Heart left ventricle (tissue), 16 donors: ENCODE data around the gene COL24A1. TPM values are rescaled to one million over a fixed set of nuclear protein-coding genes. Genes with fewer than 3 reads are reported as not detected.
"Not testable (repeated sequence)": the region's sequence is repeated elsewhere in the genome, so short reads cannot be mapped to it uniquely, and the experiment has no call there.

Experiments used
- ATAC-seq, 4 donors: fragments of 200-7000 bp; cut with Tn5 transposase; one replicate each; pipeline ENCODE4 v1.9.1; 2020 to 2022; ENCODE audit warnings: moderate library complexity in 4 of 4, mild to moderate bottlenecking in 3 of 4, moderate number of reproducible peaks in 1 of 4
- DNase-seq, 5 donors: peaks; one replicate each; pipeline ENCODE4 v3.0.0-alpha.2; 2020
- H3K27ac ChIP-seq, 12 donors: fragments of 200-600 bp; sonication (generic) in 4 of 12; one replicate each; pipeline versions ENCODE4 v1.5.0 to v1.8.0; 2016 to 2022; ENCODE audit warnings: mild to moderate bottlenecking in 2 of 12
- H3K27me3 ChIP-seq, 9 donors: fragments of 200-600 bp; sonication (generic) in 2 of 9; one replicate each; pipeline versions ENCODE4 v1.5.1 to v1.8.0; 2016 to 2022; ENCODE audit warnings: mild to moderate bottlenecking in 3 of 9
- H3K36me3 ChIP-seq, 9 donors: fragments of 200-600 bp; sonication (generic) in 2 of 9; one replicate each; pipeline versions ENCODE4 v1.5.0 to v1.8.0; 2018 to 2022; ENCODE audit warnings: mild to moderate bottlenecking in 2 of 9
- H3K4me1 ChIP-seq, 12 donors: fragments of 200-600 bp; sonication (generic) in 4 of 12; one replicate each; pipeline versions ENCODE4 v1.5.0 to v1.8.0; 2016 to 2022; ENCODE audit warnings: mild to moderate bottlenecking in 3 of 12
- H3K4me3 ChIP-seq, 12 donors: fragments of 200-600 bp; sonication (generic) in 4 of 12; one replicate each; pipeline versions ENCODE4 v1.5.0 to v1.8.0; 2017 to 2022; ENCODE audit warnings: mild to moderate bottlenecking in 9 of 12, moderate library complexity in 4 of 12
- H3K9me3 ChIP-seq, 12 donors: fragments of 200-600 bp; sonication (generic) in 4 of 12; one replicate each; pipeline versions ENCODE4 v1.5.0 to v1.8.0; 2016 to 2022; ENCODE audit warnings: mild to moderate bottlenecking in 1 of 12
- POLR2A ChIP-seq, 2 donors: fragments of 450-650 bp; IDR thresholded peaks; one replicate each; pipeline ENCODE4 v1.6.1; 2017; ENCODE audit warnings: antibody characterized with exemption in 2 of 2, mild to moderate bottlenecking in 2 of 2, moderate library complexity in 2 of 2
- WGBS, 4 donors: extraction: QIAGEN DNeasy Blood & Tissue Kit in 2 of 4; methylation state at CpG; one replicate each; pipeline versions ENCODE4 v1.1.5 to v1.1.7; 2013 to 2018; 5-methylcytosine and 5-hydroxymethylcytosine counted together
- intact Hi-C, 10 donors: fragments of 100-400 bp; cut with DNase I; formaldehyde crosslinking; loops; one replicate each; pipeline versions ENCODE4 v1.11.1 to v1.14.2; 2022
- polyA plus RNA-seq, 2 donors: library from polyadenylated mRNA; stranded (reverse); fragments of 200-250 nt; gene quantifications; one replicate each; pipeline ENCODE4 v1.2.3, GENCODE V29; 2013
- total RNA-seq, 9 donors: library from RNA; depleted of rRNA in 2 of 9; stranded (reverse); fragments of >200 nt in 2 of 9; fragmentation: NEBNext Ultra II Directional in 3 of 9; extraction: Animal tissue kit (Norgen Biotek cat#: 25700) in 3 of 9; gene quantifications; one replicate each; pipeline versions ENCODE4 v1.1.0 to v1.2.4, GENCODE V29; 2016 to 2023
- TF ChIP-seq, protein P1 (sequence below), 12 donors: fragments of 200-600 bp; sonication (generic) in 4 of 12; IDR thresholded peaks; one replicate each; pipeline versions ENCODE4 v1.5.0 to v1.8.0; 2018 to 2022; ENCODE audit warnings: antibody characterized with exemption in 12 of 12, mild to moderate bottlenecking in 5 of 12
- donor health status: ischemic (EF 13 %, LVEDD 7.1; RV severe dilation, severe dysfunction).
- donor health status: healthy with polysubstance abuse.
- donor health status: DM: no; HTN: yes; CAD: no.
- donor health status: DM: no; HTN: no; CAD: no.
- donor health status: ischemic (EF 25% LVEDD 6.9; RV normal size, moderate dysfunction).
- donor health status: ischemic (EF 25% LVEDD 5.7; RV mildly dilated, moderate dysfunction).
- donor health status: healthy.
- donor health status: DM: yes; HTN: yes; CAD: no.
- donor health status: ischemic (EF 35%, LVEDD 5.7; RV mildly dilated, moderate dysfunction).
- donor health status: nonischemic (EF 11% LVEDD 7.7; RV severe dilation, severe dysfunction).
- donor health status: DM: yes; HTN: yes; CAD: no.
- donor health status: PGD.
- donor health status: ischemic (EF 29% LVEDD 5.4; RV normal size, mild dysfunction).
- donor health status: nonischemic (EF 23%, LVEDD 6.1; RV moderate dilation, normal function).

COL24A1 gene
- total and polyA plus RNA-seq, 11 donors, result 0.07 to 2.8 (median 0.40) TPM

DNA sequence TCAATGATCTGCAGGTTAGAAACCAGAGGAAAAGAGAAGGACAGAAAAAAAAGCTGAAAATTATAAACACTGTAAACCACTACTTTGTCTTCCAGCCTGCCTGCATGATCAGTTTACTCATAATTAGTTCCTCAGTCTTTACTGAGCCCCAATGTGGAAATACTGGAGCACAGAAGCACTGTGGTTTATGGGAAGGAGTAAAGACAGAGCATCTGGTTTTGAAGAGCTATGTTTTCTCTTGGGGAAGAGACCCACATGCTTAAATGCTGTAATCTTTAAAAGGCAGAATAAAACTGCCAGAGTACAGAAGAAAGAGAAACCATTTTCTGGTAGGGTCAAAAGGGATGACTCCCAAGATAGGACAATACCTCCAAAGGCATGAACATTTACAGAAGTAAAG is 289.4 kb downstream of the COL24A1 start:
- H3K27me3 ChIP-seq, result no peaks in the 10 kb centered on the region
- H3K4me3 ChIP-seq, result no peak overlapping the region
- H3K27ac ChIP-seq, result no peak overlapping the region
- intact Hi-C loops, result no loop called here
- DNase-seq (no peak), ATAC-seq (no peak)
- H3K36me3 ChIP-seq, result no peaks in the 10 kb centered on the region
- H3K4me1 ChIP-seq, result no peaks in the 10 kb centered on the region
- TF ChIP-seq, protein P1, sequence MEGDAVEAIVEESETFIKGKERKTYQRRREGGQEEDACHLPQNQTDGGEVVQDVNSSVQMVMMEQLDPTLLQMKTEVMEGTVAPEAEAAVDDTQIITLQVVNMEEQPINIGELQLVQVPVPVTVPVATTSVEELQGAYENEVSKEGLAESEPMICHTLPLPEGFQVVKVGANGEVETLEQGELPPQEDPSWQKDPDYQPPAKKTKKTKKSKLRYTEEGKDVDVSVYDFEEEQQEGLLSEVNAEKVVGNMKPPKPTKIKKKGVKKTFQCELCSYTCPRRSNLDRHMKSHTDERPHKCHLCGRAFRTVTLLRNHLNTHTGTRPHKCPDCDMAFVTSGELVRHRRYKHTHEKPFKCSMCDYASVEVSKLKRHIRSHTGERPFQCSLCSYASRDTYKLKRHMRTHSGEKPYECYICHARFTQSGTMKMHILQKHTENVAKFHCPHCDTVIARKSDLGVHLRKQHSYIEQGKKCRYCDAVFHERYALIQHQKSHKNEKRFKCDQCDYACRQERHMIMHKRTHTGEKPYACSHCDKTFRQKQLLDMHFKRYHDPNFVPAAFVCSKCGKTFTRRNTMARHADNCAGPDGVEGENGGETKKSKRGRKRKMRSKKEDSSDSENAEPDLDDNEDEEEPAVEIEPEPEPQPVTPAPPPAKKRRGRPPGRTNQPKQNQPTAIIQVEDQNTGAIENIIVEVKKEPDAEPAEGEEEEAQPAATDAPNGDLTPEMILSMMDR (IDR thresholded peaks at IDR 0.05), result no peak
- no peak for TF ChIP-seq POLR2A (IDR thresholded peaks at IDR 0.05)
- peaks cover 0 to 5% (median 0%) of the 10 kb centered on the region in 12 donors for H3K9me3 ChIP-seq

DNA sequence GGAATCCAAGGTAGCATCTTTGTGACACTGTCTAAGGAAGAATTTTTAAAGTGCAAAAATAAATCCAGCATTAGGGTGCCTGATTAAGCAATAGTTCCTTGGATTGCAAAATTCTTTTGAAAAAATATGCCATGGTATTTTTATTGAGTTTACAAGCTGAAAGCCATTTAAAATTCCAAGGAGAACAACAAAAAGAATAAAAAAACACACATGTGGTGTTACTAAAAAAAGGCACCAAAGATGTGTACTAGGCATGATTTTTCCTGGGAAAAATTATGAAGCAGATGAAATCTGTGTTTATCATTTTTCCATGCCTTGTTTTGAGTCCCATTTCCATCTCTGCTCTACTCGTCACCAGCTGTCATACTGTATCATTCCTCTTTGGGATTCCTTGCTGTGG is 291.4 kb downstream of the COL24A1 start:
- Histone ChIP-seq H3K36me3 (no peaks in the 10 kb centered on the region), H3K27ac (no peak overlapping the region), H3K4me1 (no peaks in the 10 kb centered on the region), H3K4me3 (no peak overlapping the region), H3K27me3 (no peaks in the 10 kb centered on the region), H3K9me3 (peaks cover 0 to 5% (median 0%) of the 10 kb centered on the region in 12 donors)
- 18 to 56% (median 42%) methylated on average over 1 of the region's 1 CpG for WGBS, 4 donors
- ATAC-seq (no peak), DNase-seq (no peak)
- intact Hi-C loops, result no loop called here
- TF ChIP-seq POLR2A (IDR thresholded peaks at IDR 0.05), result no peak
- TF ChIP-seq, protein P1 (IDR thresholded peaks at IDR 0.05), result no peak

GRCh38 chr1:85864727-85865126 is 291.8 kb downstream of the COL24A1 start:
- no peaks in the 10 kb centered on the region for H3K27me3 ChIP-seq
- peaks cover 0 to 5% (median 0%) of the 10 kb centered on the region in 12 donors for H3K9me3 ChIP-seq
- intact Hi-C loops, result no loop called here
- no peaks in the 10 kb centered on the region for H3K36me3 ChIP-seq
- 40 to 63% (median 57%) methylated on average over 1 of the region's 1 CpG for WGBS, 4 donors
- H3K27ac ChIP-seq, result no peak overlapping the region
- H3K4me3 ChIP-seq, result no peak overlapping the region
- ATAC-seq, result no peak
- TF ChIP-seq, protein P1 (IDR thresholded peaks at IDR 0.05), result no peak
- no peaks in the 10 kb centered on the region for H3K4me1 ChIP-seq
- DNase-seq, result no peak

DNA sequence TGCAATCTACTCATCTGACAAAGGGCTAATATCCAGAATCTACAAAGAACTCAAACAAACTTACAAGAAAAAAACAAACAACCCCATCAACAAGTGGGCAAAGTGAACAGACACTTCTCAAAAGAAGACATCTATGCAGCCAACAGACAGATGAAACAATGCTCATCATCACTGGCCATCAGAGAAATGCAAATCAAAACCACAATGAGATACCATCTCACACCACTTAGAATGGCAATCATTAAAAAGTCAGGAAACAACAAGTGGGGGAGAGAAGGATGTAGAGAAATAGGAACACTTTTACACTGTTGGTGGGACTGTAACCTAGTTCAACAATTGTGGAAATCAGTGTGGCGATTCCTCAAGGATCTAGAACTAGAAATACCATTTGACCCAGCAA is 292.9 kb downstream of the COL24A1 start:
- H3K4me3 ChIP-seq, H3K27ac ChIP-seq, H3K4me1 ChIP-seq, DNase-seq, intact Hi-C loops, H3K27me3 ChIP-seq, H3K36me3 ChIP-seq, ATAC-seq, H3K9me3 ChIP-seq: not testable (repeated sequence)
- WGBS, 4 donors, result 81 to 97% (median 93%) methylated on average over 1 of the region's 1 CpG

DNA sequence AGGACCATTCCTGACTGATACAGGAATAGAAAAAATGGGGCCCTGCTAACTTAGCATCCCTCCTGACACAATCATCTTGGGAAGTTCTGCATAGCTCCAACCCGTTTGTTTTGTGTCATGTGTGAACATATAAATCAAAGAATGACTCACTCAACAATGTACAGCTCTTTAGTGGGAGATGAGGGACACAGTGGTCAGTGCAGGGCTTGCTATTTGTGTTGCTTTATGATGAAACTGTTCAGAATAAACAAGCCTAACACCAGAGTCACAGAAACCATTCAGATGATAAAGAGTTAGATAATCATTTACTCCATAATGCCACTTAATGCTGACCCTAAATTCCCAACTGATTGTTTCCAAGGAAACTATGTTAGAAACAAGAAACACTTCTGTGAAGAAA is 294.1 kb downstream of the COL24A1 start:
- Histone ChIP-seq H3K4me1 (no peaks in the 10 kb centered on the region), H3K9me3 (peaks cover 0 to 5% (median 0%) of the 10 kb centered on the region in 12 donors), H3K27ac (no peak overlapping the region), H3K36me3 (no peaks in the 10 kb centered on the region), H3K27me3 (no peaks in the 10 kb centered on the region), H3K4me3 (no peak overlapping the region)
- intact Hi-C loops, result no loop called here
- 37 to 44% (median 40%) methylated on average over 1 of the region's 1 CpG for WGBS, 4 donors
- TF ChIP-seq, protein P1 (IDR thresholded peaks at IDR 0.05), result no peak
- no peak for TF ChIP-seq POLR2A (IDR thresholded peaks at IDR 0.05)
- ATAC-seq, result no peak
- DNase-seq, result no peak
